A673 (cell line): ENCODE measurements around the gene SSUH2.
"Not testable (repeated sequence)": the region's sequence is repeated elsewhere in the genome, so short reads cannot be mapped to it uniquely, and the experiment has no call there.

Experiments used
- CTCF ChIP-seq: fragments of 300-800, 200-600 bp; sonication (generic); conservative IDR thresholded peaks from 2 replicates; pipeline ENCODE4 v1.5.1; 2017; ENCODE audit warnings: low read depth, mild to moderate bottlenecking, antibody characterized with exemption, low read length, moderate library complexity, mixed read lengths
- EZH2 ChIP-seq: fragments of 200-600 bp; sonication (generic); IDR thresholded peaks from 2 replicates; pipeline ENCODE4 v1.6.1; 2017; ENCODE audit warnings: borderline replicate concordance, low read depth, mild to moderate bottlenecking, mixed read lengths, antibody characterized with exemption, low read length; ENCODE audit not compliant: poor library complexity, severe bottlenecking

- not testable (repeated sequence) for TF ChIP-seq CTCF, EZH2
Measured at GRCh38 chr3:8675591-8675990, 31.0 kb upstream of the SSUH2 start.
